Measurements from ENCODE around the gene MYO6. TPM values are rescaled to one million over a fixed set of nuclear protein-coding genes. Genes with fewer than 3 reads are reported as not detected.
"Not testable (repeated sequence)": the region's sequence is repeated elsewhere in the genome, so short reads cannot be mapped to it uniquely, and the experiment has no call there.

MYO6 gene
- total RNA-seq, 2 experiments from 2014 or later: 6.3 to 7.6 TPM

- H3K9me3 Mint-ChIP-seq (ENCODE audit: low read depth): no peaks in the 10 kb centered on the region
- CTCF ChIA-PET: interaction anchor here (1.4 kb wide), 1 partner anchor 10 kb away, joined by 3 read pairs; no protein-coding TSS in a partner anchor
- H3K27ac Mint-ChIP-seq: no peak overlapping the region
- no peaks in the 10 kb centered on the region for H3K27me3 Mint-ChIP-seq
- ATAC-seq (no peak), DNase-seq (no peak)
- H3K36me3 Mint-ChIP-seq: peaks cover 1% of the 10 kb centered on the region
- H3K4me1 Mint-ChIP-seq: no peaks in the 10 kb centered on the region
- no peak overlapping the region for H3K4me3 Mint-ChIP-seq
Observed at GRCh38 chr6:75896526-75896925, 147.5 kb downstream of the MYO6 start.

GRCh38 chr6:75900216-75900615 is 151.2 kb downstream of the MYO6 start:
- H3K4me3 Mint-ChIP-seq, ATAC-seq: not testable (repeated sequence)

GRCh38 chr6:75905129-75905528 is 156.1 kb downstream of the MYO6 start:
- CTCF ChIA-PET: interaction anchor here (4.4 kb wide), 1 partner anchor 12 kb away, joined by 22 read pairs; no protein-coding TSS in a partner anchor
- not testable (repeated sequence) for H3K27ac Mint-ChIP-seq

More at GRCh38 chr6:75900216-75900615, 151.2 kb downstream of the MYO6 start:
- H3K27me3 Mint-ChIP-seq; H3K4me1 Mint-ChIP-seq; DNase-seq; H3K36me3 Mint-ChIP-seq; H3K27ac Mint-ChIP-seq; CTCF ChIA-PET; H3K9me3 Mint-ChIP-seq (ENCODE audit: low read depth): not testable (repeated sequence)

GRCh38 chr6:75906871-75907270 is 157.8 kb downstream of the MYO6 start:
- Mint-ChIP-seq H3K36me3 (no peaks in the 10 kb centered on the region), H3K27ac (no peak overlapping the region), H3K27me3 (no peaks in the 10 kb centered on the region), H3K9me3 (ENCODE audit: low read depth) (no peaks in the 10 kb centered on the region), H3K4me3 (no peak overlapping the region), H3K4me1 (no peaks in the 10 kb centered on the region)
- DNase-seq: no peak
- no peak for ATAC-seq
- CTCF ChIA-PET: interaction anchor here (1.2 to 4.4 kb wide), 2 partner anchors 10 to 13 kb away, joined by 3 to 22 read pairs; no protein-coding TSS in a partner anchor

More at GRCh38 chr6:75905129-75905528, 156.1 kb downstream of the MYO6 start:
- not testable (repeated sequence) for H3K9me3 Mint-ChIP-seq (ENCODE audit: low read depth); H3K27me3 Mint-ChIP-seq; DNase-seq; ATAC-seq; H3K4me1 Mint-ChIP-seq; H3K4me3 Mint-ChIP-seq; H3K36me3 Mint-ChIP-seq

- H3K27ac Mint-ChIP-seq: no peak overlapping the region
- H3K4me1 Mint-ChIP-seq: no peaks in the 10 kb centered on the region
- no peaks in the 10 kb centered on the region for H3K36me3 Mint-ChIP-seq
- no peaks in the 10 kb centered on the region for H3K27me3 Mint-ChIP-seq
- CTCF ChIA-PET: interaction anchor here (4.4 kb wide), 1 partner anchor 14 kb away, joined by 22 read pairs; no protein-coding TSS in a partner anchor
- no peaks in the 10 kb centered on the region for H3K9me3 Mint-ChIP-seq (ENCODE audit: low read depth)
- no peak overlapping the region for H3K4me3 Mint-ChIP-seq
- ATAC-seq (no peak), DNase-seq (no peak)
Observed at GRCh38 chr6:75907444-75907843, 158.4 kb downstream of the MYO6 start.

GRCh38 chr6:75913040-75913439 is 164.0 kb downstream of the MYO6 start:
- Mint-ChIP-seq H3K27ac (no peak overlapping the region), H3K36me3 (peaks cover 1% of the 10 kb centered on the region), H3K27me3 (no peaks in the 10 kb centered on the region), H3K9me3 (ENCODE audit: low read depth) (no peaks in the 10 kb centered on the region), H3K4me1 (no peaks in the 10 kb centered on the region), H3K4me3 (no peak overlapping the region)
- ATAC-seq (no peak), DNase-seq (no peak)
- CTCF ChIA-PET: no interaction called here

- Mint-ChIP-seq H3K9me3 (ENCODE audit: low read depth) (no peaks in the 10 kb centered on the region), H3K4me3 (no peak overlapping the region), H3K36me3 (no peaks in the 10 kb centered on the region), H3K4me1 (no peaks in the 10 kb centered on the region), H3K27ac (no peak overlapping the region), H3K27me3 (no peaks in the 10 kb centered on the region)
- CTCF ChIA-PET: no interaction called here
- ATAC-seq (no peak), DNase-seq (no peak)
Observed at GRCh38 chr6:75922226-75922625, 173.2 kb downstream of the MYO6 start.

GRCh38 chr6:75926293-75927168 is 177.5 kb downstream of the MYO6 start:
- Mint-ChIP-seq H3K27me3 (no peaks in the 10 kb centered on the region), H3K27ac (no peak overlapping the region), H3K36me3 (no peaks in the 10 kb centered on the region), H3K4me1 (no peaks in the 10 kb centered on the region), H3K4me3 (no peak overlapping the region), H3K9me3 (ENCODE audit: low read depth) (no peaks in the 10 kb centered on the region)
- no peak for ATAC-seq
- CTCF ChIA-PET: interaction anchor here (1.0 to 1.6 kb wide), 3 partner anchors 8 to 33 kb away, joined by 3 to 4 read pairs (median 3); no protein-coding TSS in a partner anchor
- no peak for DNase-seq

- H3K4me1 Mint-ChIP-seq: peaks cover 3% of the 10 kb centered on the region
- no peak for DNase-seq
- H3K9me3 Mint-ChIP-seq (ENCODE audit: low read depth): no peaks in the 10 kb centered on the region
- H3K36me3 Mint-ChIP-seq: no peaks in the 10 kb centered on the region
- ATAC-seq: no peak
- H3K27me3 Mint-ChIP-seq: peaks cover 15% of the 10 kb centered on the region
- CTCF ChIA-PET: interaction anchor here (0.7 kb wide), 1 partner anchor 37 kb away, joined by 3 read pairs; no protein-coding TSS in a partner anchor
- H3K27ac Mint-ChIP-seq: no peak overlapping the region
- no peak overlapping the region for H3K4me3 Mint-ChIP-seq
Observed at GRCh38 chr6:75931011-75931680, 182.1 kb downstream of the MYO6 start.

- ATAC-seq (no peak), DNase-seq (no peak)
- Mint-ChIP-seq H3K27ac (no peak overlapping the region), H3K36me3 (no peaks in the 10 kb centered on the region), H3K9me3 (ENCODE audit: low read depth) (no peaks in the 10 kb centered on the region), H3K4me3 (no peak overlapping the region), H3K4me1 (peaks cover 3% of the 10 kb centered on the region), H3K27me3 (peaks cover 23% of the 10 kb centered on the region)
- CTCF ChIA-PET: interaction anchor here (0.8 kb wide), 1 partner anchor 39 kb away, joined by 3 read pairs; no protein-coding TSS in a partner anchor
Observed at GRCh38 chr6:75932067-75932466, 183.0 kb downstream of the MYO6 start.

GRCh38 chr6:75933387-75933975 is 184.4 kb downstream of the MYO6 start:
- CTCF ChIA-PET: interaction anchor here (0.8 kb wide), 1 partner anchor 14 kb away, joined by 3 read pairs; no protein-coding TSS in a partner anchor
- H3K9me3 Mint-ChIP-seq (ENCODE audit: low read depth): no peaks in the 10 kb centered on the region
- ATAC-seq (no peak), DNase-seq (no peak)
- no peaks in the 10 kb centered on the region for H3K36me3 Mint-ChIP-seq
- no peak overlapping the region for H3K4me3 Mint-ChIP-seq
- no peak overlapping the region for H3K27ac Mint-ChIP-seq
- peaks cover 3% of the 10 kb centered on the region for H3K4me1 Mint-ChIP-seq
- H3K27me3 Mint-ChIP-seq: peaks cover 26% of the 10 kb centered on the region

GRCh38 chr6:75934643-75935472 is 185.8 kb downstream of the MYO6 start:
- Mint-ChIP-seq H3K36me3 (no peaks in the 10 kb centered on the region), H3K4me3 (peak overlapping the region; percentile 21), H3K9me3 (ENCODE audit: low read depth) (no peaks in the 10 kb centered on the region), H3K4me1 (peaks cover 3% of the 10 kb centered on the region), H3K27me3 (peaks cover 27% of the 10 kb centered on the region), H3K27ac (no peak overlapping the region)
- DNase-seq (peak; percentile 47), ATAC-seq (peak; percentile 53)
- CTCF ChIA-PET: interaction anchor here (0.7 to 1.4 kb wide), 6 partner anchors 8 to 44 kb away, joined by 3 read pairs; no protein-coding TSS in a partner anchor

Measured in activated CD8-positive, alpha-beta memory T cell treated with anti-CD3 and anti-CD28 coated beads, Interleukin-2, amount 10 ng/mL, durations not matched to agents 7 days and 5 days (primary cell).